ENCODE data around the gene ZBTB38.

The ZBTB38 gene, protein sequence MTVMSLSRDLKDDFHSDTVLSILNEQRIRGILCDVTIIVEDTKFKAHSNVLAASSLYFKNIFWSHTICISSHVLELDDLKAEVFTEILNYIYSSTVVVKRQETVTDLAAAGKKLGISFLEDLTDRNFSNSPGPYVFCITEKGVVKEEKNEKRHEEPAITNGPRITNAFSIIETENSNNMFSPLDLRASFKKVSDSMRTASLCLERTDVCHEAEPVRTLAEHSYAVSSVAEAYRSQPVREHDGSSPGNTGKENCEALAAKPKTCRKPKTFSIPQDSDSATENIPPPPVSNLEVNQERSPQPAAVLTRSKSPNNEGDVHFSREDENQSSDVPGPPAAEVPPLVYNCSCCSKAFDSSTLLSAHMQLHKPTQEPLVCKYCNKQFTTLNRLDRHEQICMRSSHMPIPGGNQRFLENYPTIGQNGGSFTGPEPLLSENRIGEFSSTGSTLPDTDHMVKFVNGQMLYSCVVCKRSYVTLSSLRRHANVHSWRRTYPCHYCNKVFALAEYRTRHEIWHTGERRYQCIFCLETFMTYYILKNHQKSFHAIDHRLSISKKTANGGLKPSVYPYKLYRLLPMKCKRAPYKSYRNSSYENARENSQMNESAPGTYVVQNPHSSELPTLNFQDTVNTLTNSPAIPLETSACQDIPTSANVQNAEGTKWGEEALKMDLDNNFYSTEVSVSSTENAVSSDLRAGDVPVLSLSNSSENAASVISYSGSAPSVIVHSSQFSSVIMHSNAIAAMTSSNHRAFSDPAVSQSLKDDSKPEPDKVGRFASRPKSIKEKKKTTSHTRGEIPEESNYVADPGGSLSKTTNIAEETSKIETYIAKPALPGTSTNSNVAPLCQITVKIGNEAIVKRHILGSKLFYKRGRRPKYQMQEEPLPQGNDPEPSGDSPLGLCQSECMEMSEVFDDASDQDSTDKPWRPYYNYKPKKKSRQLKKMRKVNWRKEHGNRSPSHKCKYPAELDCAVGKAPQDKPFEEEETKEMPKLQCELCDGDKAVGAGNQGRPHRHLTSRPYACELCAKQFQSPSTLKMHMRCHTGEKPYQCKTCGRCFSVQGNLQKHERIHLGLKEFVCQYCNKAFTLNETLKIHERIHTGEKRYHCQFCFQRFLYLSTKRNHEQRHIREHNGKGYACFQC (N-terminal part only)

DNA sequence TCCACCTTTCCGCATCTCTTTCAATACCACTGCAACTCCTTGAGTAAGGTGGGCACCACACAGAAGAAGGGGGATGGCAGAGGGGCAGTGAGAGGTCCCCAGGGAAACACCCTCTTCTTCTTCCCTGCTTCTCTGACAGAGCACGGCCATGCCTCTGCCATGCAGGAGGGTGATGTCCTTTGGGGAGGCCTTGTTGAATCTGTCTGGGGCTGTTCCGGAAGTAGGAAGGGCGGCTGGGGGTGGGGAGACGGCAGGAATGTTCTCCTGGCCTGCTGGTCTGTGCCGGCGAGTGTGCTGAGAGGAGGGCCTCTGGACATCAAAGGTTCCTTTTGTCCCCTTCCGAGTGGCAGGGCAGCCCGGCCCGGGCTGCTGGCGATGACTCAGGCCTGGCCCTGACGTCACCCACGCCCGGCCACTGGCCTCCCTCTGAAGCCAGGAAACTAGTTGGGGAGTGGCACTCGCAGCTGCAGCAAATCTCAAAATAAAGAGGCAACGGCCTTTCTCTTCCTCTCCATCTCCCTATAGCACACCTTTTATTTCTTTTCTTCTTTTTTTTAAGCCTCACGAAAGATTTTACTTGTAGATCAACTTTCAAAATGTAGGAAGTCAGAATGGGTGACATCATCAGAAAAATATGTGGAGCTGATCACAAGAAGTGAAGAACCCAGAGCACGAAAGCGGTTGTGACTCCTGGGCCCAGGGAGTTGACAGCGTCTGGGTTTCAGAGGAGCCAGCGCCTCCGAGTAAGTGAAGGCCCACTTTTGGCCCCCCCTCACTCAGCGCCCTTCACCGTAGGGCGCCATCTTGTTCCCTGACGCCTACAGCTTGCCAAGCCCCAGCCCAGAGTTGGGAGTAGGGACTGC lies at the start of gene ZBTB38:
Gene ZBTB38, plus strand, starts transcription at position 443 of the 863 bp plus-strand sequence. CDS start 73,885 bp downstream, outside the sequence.
- no peak for DNase-seq

DNA sequence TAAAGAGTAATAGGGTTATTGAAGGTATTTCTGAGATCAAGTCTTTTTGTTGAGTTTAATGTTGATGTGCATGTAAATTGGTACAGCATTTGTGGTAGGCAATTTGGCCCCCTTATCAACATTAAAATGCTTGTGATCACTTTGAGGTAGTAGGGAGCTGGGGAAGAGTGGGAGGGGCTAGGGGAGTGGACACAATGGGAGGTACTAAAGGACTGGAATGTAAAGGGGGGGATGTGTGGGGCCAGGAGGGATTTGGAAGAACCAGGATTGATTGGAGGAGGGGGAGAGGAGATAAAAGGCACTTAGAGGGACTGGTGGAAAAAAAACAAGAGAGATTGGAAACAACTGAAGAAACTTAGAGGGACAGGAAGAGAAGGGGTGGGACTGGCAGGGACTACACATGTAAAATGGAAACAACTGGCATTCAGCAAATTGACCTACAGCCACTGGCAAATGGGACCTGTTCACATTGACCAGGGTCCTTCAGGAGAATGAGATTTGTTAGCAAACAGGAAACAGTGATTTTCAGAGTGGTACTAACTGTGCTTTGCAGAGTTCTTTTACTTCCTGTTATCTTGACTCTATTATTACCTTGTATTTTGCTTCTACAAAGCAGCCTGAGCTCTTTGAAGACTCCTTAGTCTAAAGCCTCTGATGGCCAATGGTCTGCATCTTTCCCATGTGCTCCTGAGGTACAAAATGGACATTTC lies 47.8 kb upstream of the ZBTB38 start:
- no peak for DNase-seq

DNA sequence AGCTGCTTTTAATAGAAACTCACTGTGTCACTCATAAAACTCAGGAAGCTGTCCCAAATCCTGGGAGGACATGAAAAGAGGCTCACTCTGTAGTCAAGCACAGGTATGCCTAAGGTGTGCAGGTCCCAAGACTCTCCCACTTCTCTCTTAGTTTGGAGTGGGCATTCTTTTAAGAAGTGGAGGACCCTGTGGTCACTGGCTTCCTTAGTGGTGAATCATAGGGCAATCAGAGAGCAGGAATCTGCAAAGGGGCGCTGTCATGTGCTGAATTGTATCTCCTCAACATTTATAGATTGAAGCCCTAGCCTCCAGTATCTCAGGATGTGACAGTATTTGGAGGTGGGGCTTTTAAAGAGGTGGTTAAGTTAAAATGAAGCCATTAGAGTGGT lies 47.2 kb upstream of the ZBTB38 start:
- no peak for DNase-seq

DNA sequence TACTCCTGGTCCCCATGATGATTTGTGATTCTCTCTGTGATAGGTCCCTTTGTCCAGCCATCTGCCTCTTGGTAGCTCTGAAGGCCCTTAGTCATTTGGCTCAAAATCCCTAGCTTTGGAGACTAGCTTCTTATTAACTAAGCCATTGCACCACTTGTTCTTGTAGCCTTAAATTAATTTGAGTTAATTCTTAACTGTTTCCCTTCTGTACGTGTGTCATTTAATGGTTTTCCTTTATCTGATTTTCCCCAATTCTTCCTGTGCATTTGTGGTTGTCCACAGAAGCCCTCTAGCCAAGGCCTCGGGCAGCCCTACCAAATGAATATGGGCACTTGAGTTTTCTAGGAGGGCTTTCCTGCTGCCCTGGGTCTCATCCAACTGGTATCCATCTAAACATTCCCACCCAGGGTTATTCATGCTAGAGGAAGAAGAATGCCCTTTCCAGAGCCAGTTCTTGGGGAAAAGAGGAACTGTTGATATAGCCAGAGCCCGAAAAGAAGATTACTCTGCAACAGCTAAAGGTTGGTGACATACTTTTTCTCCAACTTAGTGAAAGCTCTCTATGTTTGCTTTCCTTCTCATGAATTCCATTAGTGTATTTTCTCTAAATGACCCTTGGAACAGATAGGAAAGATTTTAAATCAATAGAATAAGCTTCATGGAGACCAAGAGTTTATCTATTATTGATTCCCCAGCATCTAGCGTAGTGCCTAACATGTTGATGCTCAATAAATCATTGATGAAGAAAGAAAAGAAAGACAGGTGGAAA lies 44.2 kb upstream of the ZBTB38 start:
- DNase-seq = no peak

DNA sequence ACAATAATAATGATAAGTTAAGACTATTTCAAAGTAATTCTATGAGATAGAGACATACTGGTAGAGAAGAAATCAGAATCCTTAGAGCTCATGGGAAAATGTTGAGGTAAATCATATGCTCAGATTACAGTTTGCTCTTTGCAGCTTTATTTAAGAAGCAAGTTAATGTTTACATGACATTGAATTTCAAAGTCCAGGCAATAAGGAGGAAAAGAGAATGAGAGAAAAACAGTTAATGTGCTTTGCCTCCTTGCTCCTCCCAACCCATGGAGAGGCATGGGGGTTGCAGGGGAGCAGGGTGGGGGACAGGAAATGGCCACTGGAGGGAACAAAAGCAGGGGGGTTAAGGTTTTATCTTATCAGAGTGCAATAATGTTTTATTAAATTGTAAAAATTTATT lies 42.2 kb upstream of the ZBTB38 start:
- DNase-seq = no peak

DNA sequence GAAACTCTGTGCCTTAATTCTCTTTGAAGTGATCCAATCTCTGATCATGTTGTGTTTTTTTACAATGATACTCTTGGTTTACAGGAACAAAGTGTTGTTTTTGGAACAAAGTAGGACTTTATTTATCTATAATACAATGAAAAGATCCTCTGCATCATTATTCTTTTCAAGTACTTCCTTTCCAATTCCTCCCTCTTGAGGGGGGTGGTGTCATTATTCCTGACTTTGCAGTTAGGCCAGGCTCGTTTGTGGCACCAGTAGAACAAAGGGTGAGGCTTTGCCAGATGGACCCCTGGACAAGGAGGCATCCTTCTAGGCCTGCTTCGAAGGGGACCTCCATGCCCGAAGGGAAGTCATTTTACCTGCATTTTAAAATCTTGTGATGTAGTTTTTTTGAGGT lies 41.7 kb upstream of the ZBTB38 start:
- DNase-seq = no peak

DNA sequence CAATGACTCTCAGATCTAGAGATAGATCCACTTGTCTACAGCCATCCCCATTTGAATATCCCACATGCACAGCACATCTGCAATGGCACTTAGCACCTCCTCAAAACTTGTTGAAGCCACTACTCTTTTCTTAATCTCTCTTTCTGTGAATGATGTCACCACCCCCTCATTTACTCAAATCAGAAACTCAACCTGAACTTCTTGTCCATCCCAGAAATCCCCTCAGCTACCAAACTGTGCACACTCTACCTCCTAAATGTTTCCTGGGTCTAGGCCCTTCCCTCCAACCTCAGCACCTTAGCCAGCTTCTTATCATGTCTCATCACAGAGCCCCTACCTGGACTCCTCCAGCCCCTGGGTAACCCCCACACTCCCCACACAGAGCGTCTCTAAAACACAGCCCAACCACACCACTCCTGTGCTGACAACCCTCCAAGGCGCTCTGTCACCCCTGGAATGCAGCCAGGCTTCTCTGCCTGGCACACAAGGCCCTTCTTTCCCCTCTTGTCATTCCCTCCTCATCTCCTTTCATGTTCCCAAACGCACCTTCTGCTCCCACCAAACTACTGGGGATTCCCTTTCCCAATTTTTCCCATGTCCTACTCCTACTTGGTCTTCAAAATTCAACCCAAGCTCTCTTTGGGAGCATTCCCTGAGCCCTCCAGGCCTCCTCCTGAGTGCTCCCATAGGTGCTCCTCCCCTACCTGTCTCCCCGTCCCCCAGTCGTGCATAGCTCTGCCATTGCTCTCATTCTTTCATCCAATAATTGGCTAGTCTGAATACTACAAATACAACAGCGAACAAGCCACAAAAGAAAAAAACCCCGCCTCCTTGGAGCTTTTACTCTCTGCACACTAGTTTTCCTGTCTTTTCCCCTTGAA lies 39.8 kb upstream of the ZBTB38 start:
- DNase-seq = no peak

DNA sequence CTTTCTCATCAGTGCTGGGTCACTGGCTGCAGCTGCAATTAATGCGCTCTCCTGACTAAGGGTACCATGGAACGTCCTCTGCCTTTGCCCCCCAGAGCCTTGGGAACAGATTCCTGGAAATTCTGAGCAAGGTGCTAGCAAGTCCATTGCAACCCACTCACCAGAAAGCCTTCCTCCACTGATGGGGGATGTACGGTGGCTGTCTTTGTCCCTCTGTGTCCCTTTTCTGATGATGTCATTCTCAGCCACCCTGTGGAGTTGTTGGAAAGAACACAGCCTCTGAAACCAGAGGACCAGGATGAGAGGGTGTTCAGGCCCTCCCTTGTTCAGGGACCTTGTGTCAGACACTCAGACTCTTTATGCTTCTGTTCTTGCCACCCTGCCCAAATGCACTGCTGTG lies 38.1 kb upstream of the ZBTB38 start:
- no peak for DNase-seq

DNA sequence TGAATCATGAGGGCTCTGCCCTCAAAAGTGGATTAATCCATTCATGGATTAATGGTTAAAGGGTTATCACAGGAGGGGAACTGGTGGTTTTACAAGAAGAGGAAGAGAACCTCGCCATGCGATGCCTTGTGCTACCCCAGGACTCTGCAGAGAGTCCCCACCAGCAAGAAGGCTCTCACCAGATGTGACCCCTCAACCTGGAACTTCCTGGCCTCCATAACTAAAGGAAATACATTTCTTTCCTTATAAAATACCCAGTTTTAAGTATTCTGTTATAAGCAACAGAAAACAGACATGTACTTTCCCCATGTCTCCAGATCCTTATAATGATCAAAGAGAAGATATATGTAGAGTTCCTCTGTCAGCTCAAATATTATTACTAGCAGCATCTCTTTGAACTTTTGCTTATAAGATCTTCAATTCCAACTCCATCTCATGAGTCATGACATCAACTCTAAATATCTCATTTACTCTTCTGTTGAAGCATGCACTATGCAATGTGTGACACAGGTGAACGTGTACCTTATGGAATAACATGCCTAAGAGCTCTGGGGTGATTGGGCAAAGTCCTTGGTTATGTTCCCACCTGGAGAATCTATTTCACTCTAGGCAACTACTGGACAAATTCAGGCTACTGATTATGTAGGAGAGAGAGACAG lies 37.5 kb upstream of the ZBTB38 start:
- DNase-seq = no peak

DNA sequence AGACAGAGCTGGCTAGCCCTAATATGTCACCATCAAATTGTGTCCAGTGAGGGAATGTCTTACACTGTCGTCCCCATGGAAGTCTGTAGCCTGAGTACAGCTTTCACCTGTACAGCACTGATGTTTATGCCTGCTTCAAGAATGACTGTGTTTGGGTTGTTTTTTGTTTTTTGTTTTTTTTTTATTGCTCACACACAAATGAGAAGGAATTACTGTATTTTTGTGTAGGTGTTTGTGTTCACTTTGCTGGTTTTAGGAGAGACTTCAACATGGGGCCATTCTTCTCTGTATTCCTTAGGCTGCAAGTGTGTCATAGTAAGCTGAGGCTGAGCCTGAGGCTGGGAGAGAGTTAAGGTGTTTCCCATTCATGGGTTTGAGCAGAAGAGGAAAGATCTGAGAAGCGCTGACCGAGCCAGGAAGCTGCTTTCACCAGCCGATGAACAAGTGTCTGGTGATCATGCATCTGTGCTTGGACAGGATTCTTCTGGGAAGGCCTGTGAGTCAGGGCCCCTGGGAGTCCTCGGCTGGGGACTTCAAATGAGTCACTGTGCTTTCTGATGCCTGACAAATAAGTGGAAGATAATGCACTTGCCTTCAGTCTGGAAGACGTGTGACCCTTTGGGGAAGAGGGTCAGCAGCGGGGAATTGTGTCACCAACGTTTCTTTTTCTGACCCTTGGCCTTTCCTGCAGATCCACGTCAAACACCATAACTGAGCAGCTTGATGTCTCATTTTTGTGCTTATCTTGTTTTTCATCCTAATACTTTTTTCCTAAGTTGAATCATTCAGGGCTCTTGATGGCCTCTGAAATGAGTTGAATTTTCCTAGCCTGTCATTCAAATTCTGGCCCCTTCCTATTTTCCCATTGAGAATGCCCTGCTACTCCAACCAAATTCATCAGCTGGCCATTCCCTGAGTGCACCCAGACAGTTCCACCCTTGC lies 36.7 kb upstream of the ZBTB38 start:
- no peak for DNase-seq

DNA sequence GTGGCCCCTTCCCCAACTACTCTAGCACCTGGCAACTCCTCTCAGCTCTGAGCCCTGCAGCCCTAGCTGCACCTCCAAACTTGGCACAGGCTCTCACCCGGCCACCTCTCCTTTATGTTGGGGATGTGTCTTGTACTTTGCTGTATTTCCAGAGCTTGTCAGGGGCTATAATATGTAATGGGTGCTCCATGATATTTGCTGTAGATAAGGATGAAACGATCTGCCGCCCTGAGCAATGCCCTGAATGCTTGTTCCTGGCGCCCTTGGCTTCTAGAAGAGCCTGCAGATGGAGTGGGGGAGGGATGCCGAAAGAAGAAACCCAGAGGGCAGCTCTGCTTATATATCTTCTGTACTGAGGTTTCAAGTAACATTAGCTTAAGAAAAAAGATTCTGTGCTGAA lies 35.9 kb upstream of the ZBTB38 start:
- no peak for DNase-seq

DNA sequence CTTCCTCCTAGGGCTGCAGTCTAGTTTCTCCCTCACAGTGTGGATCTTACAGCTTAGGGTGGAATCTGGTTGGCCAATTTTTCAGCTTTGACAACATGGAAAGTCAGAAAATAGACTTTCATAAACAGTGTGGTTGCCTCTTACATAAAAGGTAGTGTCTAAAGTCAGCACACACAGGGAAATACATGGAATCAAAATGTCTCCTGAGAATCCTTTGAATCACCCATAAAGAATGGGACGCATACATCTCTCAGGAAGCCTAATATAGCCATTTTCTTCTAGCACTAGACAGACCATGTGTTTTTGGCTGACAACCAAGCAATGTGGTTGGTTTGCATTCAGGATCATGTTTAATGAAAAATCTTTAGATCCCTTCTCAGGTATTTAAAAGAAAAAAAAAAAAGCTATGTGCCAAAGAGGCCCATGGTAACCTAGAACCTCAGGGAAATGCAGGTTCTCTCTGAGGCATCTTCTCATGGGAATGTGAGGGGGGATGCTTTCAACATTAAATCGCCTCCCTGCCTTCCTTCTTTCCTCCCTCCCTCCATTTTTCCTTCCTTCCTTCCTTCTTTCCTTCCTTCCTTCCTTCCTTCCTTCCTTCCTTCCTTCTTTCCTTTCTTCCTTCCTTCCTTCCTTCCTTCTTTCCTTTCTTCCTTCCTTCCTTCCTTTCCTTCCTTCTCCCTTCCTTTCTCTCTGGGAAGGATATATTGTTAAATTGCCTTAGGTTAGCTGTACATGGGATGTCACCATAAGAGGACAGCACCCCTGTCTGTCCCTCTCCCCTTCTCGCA lies 34.3 kb upstream of the ZBTB38 start:
- DNase-seq = no peak

DNA sequence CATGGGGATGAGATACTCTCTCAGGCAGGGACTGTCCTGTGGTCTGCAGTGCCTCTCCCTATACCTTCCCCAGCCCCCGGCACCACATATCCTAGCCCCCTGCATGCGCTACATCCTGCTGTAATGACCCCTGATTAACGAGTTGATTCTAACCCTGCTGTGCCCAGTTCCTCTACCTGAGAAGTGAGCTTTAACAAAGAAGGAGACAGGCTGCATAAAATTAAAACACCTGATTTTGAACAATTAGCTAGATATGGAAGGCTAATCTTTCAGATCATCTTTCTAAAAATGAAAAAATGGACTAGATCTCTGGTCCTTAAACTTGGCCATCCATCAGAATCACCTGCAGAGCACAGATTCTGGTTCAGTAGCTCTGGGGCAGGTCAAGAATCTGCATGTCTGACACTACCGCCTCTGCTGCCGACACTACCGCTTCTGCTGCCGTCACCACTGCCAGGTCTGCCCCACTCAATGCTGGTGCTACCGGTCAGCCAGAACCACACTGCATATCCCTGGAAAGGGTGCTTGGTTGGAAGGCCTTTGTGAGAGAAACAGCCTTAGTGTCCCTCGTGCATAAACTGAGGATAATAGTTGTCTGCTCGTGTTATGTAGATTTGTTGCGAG lies 33.6 kb upstream of the ZBTB38 start:
- no peak for DNase-seq

DNA sequence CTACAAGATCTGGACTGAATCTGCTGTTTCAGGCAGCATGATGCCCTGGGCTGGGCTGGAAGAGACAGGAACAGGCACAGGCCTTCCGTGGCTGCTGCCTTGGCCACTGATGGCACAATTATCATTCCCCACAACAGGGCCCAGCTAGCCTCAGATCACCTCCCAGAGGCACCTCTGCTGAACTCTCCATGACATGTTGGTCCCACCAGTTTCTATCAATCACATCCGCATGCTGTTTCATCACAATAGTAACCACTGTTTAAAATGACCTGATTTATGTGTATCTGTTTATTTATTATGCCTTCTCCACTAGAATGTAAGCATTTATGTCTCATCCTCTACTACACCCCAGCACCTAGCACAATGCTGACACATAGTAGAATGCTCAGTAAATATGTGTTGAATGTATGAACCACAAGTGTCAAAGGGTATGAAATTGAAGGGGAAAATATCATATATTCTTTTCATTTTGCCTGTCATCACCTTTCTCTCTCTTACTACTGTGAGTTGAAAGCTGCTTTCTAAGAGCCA lies 32.7 kb upstream of the ZBTB38 start:
- DNase-seq = no peak

DNA sequence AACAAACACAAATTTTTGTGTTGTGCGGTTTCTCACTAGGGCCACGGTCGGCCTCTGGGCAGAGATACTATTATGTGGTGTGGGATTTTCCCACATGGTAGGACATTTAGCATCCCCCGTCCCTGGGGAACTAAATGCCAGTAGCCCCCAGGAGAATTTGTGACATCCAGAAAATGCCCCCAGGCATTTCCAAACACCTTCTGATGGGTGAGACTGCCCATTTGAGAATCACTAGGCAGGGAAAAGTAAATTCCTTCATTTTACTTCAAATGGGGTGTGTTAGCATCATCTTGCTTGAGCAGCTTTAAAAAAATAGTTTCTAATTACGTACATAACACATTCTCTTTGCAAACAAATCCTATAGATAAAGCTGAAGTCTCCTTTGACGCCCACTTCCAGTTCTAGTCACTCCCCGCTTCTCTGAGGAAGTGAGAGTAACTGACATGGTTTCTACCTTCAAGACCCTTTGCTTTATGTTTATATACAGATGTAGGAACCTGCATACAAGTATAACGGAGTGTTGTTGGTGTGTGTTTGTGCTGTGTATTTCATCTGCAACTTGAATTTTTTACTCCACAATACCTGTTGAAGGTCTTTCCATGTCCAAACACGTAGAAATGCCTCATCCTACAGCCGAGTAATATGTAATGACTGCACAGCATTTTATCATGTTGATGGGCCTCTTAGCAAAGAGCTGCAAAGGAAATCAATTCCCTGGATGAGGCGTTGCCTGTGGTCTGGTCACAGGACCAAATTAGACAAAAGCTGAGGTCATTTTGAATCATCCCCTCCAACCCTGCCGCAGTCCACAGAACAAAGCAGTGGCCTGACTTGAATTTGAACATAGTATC lies 31.4 kb upstream of the ZBTB38 start:
- no peak for DNase-seq

DNA sequence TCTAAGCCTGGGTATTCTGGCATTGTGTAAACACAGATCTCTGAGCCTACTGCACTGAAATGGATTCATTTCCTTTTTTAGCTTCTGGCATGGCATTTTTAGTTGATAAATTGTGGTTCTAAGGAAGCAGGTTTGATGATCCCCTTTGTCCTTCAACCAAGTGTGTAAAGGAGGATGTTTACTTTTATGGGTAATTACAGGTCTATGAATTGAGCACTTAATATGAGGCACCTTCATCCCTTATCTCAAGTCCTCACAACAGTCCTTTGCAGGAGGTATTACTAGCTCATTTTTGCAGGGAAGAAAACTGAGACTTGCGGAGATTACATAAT lies 30.8 kb upstream of the ZBTB38 start:
- DNase-seq = no peak
